Measurements from ENCODE around the gene STK35. TPM values are rescaled to one million over a fixed set of nuclear protein-coding genes. Genes with fewer than 3 reads are reported as not detected.

Gene STK35
- total RNA-seq (2014; rRNA removed; shearing (Covaris generic)) = 15.2 and 19.7 TPM in 2 replicates
- 5.9 and 6.9 TPM in 2 replicates for polyA plus RNA-seq (2016; fragmentation: Nextera tagmentation; extraction: Ambion mirVana)

- in situ Hi-C loops (cut with MboI) = no loop called here
- Histone ChIP-seq H3K9ac (peak within 1 kb of the TSS; percentile 92), H3K4me2 (ENCODE audit: unreplicated experiment) (peak within 1 kb of the TSS; percentile 100), H2AFZ (peak within 1 kb of the TSS; percentile 79), H3K36me3 (ENCODE audit: low read depth) (peaks cover 9% of the 10 kb centered on the region), H4K20me1 (ENCODE audit: insufficient read depth) (no peaks in the 10 kb centered on the region), H3K9me2 (ENCODE audit: insufficient read depth) (no peaks in the 10 kb centered on the region), H3K27ac (peak within 1 kb of the TSS; percentile 95), H3K4me3 (peak within 1 kb of the TSS; percentile 77), H3K4me1 (ENCODE audit: insufficient read depth) (peaks cover 20% of the 10 kb centered on the region), H3K27me3 (replicated peaks; ENCODE audit: insufficient read depth) (no peaks in the 10 kb centered on the region), H3K9me3 (ENCODE audit: low read depth) (no peaks in the 10 kb centered on the region), H3K79me2 (ENCODE audit: insufficient read depth) (peaks cover 43% of the 10 kb centered on the region), H3F3A (ENCODE audit: insufficient read depth) (peaks cover 5% of the 10 kb centered on the region; the same call in 1 of the 2 replicates)
- TF ChIP-seq EZH2phosphoT487 (IDR thresholded peaks at IDR 0.05; ENCODE audit: insufficient read depth, low read depth) (no peak), EZH2 (IDR thresholded peaks at IDR 0.05; ENCODE audit: insufficient read depth, poor library complexity, severe bottlenecking) (no peak)
- no peak for DNase-seq
- 4 to 6% methylated on average over 32 of the region's 32 CpGs for WGBS, 2 experiments (ENCODE audit: low coverage in 1 of 2, low lambda C conversion rate in 2 of 2, missing lambda C conversion rate in 2 of 2)
These were observed at the start of gene STK35 for GRCh38 chr20:2101057-2101864. Gene STK35 (plus strand): TSS chr20:2101827. CDS start chr20:2101882, 55 bp downstream.

DNA sequence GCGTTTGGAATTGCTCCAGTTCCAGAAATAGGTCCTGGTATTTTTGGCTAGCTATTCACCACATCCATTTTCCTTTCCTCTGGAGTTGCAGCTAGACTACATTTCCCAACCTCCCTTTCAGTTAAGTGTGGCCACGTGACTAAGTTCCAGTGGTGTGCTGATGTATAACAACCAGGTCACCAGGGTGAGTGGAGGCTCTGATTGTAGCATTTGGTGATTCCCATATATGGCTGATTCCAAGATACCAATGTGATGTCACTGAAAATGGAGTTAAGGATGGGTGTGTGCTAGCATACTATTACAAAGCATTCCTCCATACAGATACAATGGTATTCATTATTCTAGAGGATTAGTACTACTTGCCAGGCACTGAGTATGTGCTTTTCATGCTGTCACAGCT, 49.7 kb upstream of the STK35 start:
- in situ Hi-C loops (cut with MboI) = no loop called here
- TF ChIP-seq EZH2phosphoT487 (IDR thresholded peaks at IDR 0.05; ENCODE audit: insufficient read depth, low read depth) (no peak), EZH2 (IDR thresholded peaks at IDR 0.05; ENCODE audit: insufficient read depth, poor library complexity, severe bottlenecking) (no peak)
- Histone ChIP-seq H3K9ac (no peak overlapping the region), H4K20me1 (ENCODE audit: insufficient read depth) (no peaks in the 10 kb centered on the region), H3K9me3 (ENCODE audit: low read depth) (no peaks in the 10 kb centered on the region), H3K36me3 (ENCODE audit: low read depth) (no peaks in the 10 kb centered on the region), H3K27me3 (replicated peaks; ENCODE audit: insufficient read depth) (peaks cover 65% of the 10 kb centered on the region), H2AFZ (no peak overlapping the region), H3K27ac (no peak overlapping the region), H3K4me3 (no peak overlapping the region), H3F3A (ENCODE audit: insufficient read depth) (no peaks in the 10 kb centered on the region), H3K4me2 (ENCODE audit: unreplicated experiment) (no peak overlapping the region), H3K79me2 (ENCODE audit: insufficient read depth) (no peaks in the 10 kb centered on the region), H3K9me2 (ENCODE audit: insufficient read depth) (no peaks in the 10 kb centered on the region), H3K4me1 (ENCODE audit: insufficient read depth) (no peaks in the 10 kb centered on the region)
- WGBS, 2 experiments (ENCODE audit: low coverage in 1 of 2, low lambda C conversion rate in 2 of 2, missing lambda C conversion rate in 2 of 2) = 2 to 13% methylated on average over 2 of the region's 2 CpGs
- no peak for DNase-seq

DNA sequence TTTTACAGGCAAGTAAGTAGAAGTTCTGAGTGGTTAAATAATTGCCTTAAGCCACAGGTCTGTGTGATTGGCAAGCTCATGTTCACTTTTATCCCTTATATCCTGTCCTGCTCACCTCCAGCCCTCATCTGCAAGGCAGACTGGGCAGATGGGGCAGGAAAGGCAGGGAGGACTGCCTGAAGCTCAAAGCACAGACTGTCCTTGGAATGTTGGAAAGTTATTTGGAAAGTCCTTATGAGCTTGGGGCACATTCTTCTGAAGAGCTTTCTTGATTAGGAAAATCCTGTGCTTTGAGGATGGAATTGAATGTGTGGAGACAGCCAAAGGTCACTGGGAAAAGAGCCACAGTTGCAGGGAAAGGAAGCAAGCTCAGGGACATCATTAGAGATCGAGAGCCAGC, 48.9 kb upstream of the STK35 start:
- 31 to 53% methylated on average over 1 of the region's 1 CpG for WGBS, 2 experiments (ENCODE audit: low coverage in 1 of 2, low lambda C conversion rate in 2 of 2, missing lambda C conversion rate in 2 of 2)

GRCh38 chr20:2053615-2054014, 48.0 kb upstream of the STK35 start:
- no peak overlapping the region for H3K27ac ChIP-seq
- H3K9ac ChIP-seq = no peak overlapping the region
- H3K36me3 ChIP-seq (ENCODE audit: low read depth) = no peaks in the 10 kb centered on the region
- no peak overlapping the region for H2AFZ ChIP-seq
- H4K20me1 ChIP-seq (ENCODE audit: insufficient read depth) = no peaks in the 10 kb centered on the region
- TF ChIP-seq EZH2 (IDR thresholded peaks at IDR 0.05; ENCODE audit: insufficient read depth, poor library complexity, severe bottlenecking) = no peak
- no peak for TF ChIP-seq EZH2phosphoT487 (IDR thresholded peaks at IDR 0.05; ENCODE audit: insufficient read depth, low read depth)
- no peaks in the 10 kb centered on the region for H3K9me3 ChIP-seq (ENCODE audit: low read depth)
- H3K4me2 ChIP-seq (ENCODE audit: unreplicated experiment) = no peak overlapping the region
- H3F3A ChIP-seq (ENCODE audit: insufficient read depth) = no peaks in the 10 kb centered on the region
- DNase-seq = no peak
- H3K4me1 ChIP-seq (ENCODE audit: insufficient read depth) = no peaks in the 10 kb centered on the region
- no peaks in the 10 kb centered on the region for H3K79me2 ChIP-seq (ENCODE audit: insufficient read depth)
- in situ Hi-C loops (cut with MboI) = no loop called here
- H3K27me3 ChIP-seq (replicated peaks; ENCODE audit: insufficient read depth) = peaks cover 52% of the 10 kb centered on the region
- no peaks in the 10 kb centered on the region for H3K9me2 ChIP-seq (ENCODE audit: insufficient read depth)
- no peak overlapping the region for H3K4me3 ChIP-seq

More for the DNA sequence above, 48.9 kb upstream of the STK35 start:
- no peak overlapping the region for H3K9ac ChIP-seq
- H3K9me3 ChIP-seq (ENCODE audit: low read depth) = no peaks in the 10 kb centered on the region
- TF ChIP-seq EZH2 (IDR thresholded peaks at IDR 0.05; ENCODE audit: insufficient read depth, poor library complexity, severe bottlenecking) = no peak
- no peak for TF ChIP-seq EZH2phosphoT487 (IDR thresholded peaks at IDR 0.05; ENCODE audit: insufficient read depth, low read depth)
- H4K20me1 ChIP-seq (ENCODE audit: insufficient read depth) = no peaks in the 10 kb centered on the region
- no peak overlapping the region for H3K4me2 ChIP-seq (ENCODE audit: unreplicated experiment)
- DNase-seq = no peak
- no peaks in the 10 kb centered on the region for H3K36me3 ChIP-seq (ENCODE audit: low read depth)
- H3F3A ChIP-seq (ENCODE audit: insufficient read depth) = no peaks in the 10 kb centered on the region
- peaks cover 61% of the 10 kb centered on the region for H3K27me3 ChIP-seq (replicated peaks; ENCODE audit: insufficient read depth)
- no peaks in the 10 kb centered on the region for H3K4me1 ChIP-seq (ENCODE audit: insufficient read depth)
- H3K4me3 ChIP-seq = no peak overlapping the region
- H3K79me2 ChIP-seq (ENCODE audit: insufficient read depth) = no peaks in the 10 kb centered on the region
- in situ Hi-C loops (cut with MboI) = no loop called here
- no peak overlapping the region for H3K27ac ChIP-seq
- no peaks in the 10 kb centered on the region for H3K9me2 ChIP-seq (ENCODE audit: insufficient read depth)
- H2AFZ ChIP-seq = no peak overlapping the region
